Measurements from ENCODE around the gene CD8B.

DNA sequence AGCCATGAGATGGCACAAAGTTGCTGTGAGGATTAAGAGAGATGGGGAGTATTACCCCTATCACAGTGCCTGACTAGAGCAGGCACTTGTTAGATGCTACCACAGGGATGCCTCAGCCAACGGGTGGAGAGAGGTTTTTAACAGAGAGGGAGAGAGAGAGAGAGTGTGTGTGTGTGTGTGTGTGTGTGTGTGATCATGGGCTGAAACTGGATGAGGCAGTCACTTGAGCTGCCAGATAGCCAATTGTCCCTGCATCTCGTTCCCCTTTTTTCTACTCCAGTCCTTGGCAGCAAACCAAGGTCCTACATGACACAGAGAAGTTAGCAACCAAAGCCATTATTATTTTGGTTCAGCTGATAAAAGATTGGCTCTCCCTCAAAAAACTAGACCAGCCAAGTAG, 74.0 kb downstream of the CD8B start:
- TF ChIP-seq CTCF (IDR thresholded peaks at IDR 0.05) (no peak), POLR2A (IDR thresholded peaks at IDR 0.05) (no peak)

All from sigmoid colon (tissue), 3 donors.